ENCODE results near the gene LDAF1. TPM values are rescaled to one million over a fixed set of nuclear protein-coding genes. Genes with fewer than 3 reads are reported as not detected.
"Not testable (repeated sequence)": the region's sequence is repeated elsewhere in the genome, so short reads cannot be mapped to it uniquely, and the experiment has no call there.

The LDAF1 gene
- total RNA-seq (2022) (46.7 and 50.1 TPM in 2 replicates), Bru-seq, nascent RNA (percentile 72 among the genes with signal in this experiment), BruChase-seq, experiment 1, labeled RNA remaining after a 6-hour chase (percentile 77 among the genes with signal in this experiment), BruChase-seq, experiment 2, labeled RNA remaining after a 2-hour chase (percentile 65 among the genes with signal in this experiment)
- long read RNA-seq, transcript TMEM159-202 (5 exons, 1,812 nt), result minor isoform, 7 of 26 reads
- long read RNA-seq, transcript TMEM159-201 (5 exons, 2,014 nt), result major isoform, 9 of 26 reads
- long read RNA-seq, partial matches to known transcripts, result 1 of 26 reads
- long read RNA-seq, other reads (novel, unspliced or antisense), result 8 of 26 reads

DNA sequence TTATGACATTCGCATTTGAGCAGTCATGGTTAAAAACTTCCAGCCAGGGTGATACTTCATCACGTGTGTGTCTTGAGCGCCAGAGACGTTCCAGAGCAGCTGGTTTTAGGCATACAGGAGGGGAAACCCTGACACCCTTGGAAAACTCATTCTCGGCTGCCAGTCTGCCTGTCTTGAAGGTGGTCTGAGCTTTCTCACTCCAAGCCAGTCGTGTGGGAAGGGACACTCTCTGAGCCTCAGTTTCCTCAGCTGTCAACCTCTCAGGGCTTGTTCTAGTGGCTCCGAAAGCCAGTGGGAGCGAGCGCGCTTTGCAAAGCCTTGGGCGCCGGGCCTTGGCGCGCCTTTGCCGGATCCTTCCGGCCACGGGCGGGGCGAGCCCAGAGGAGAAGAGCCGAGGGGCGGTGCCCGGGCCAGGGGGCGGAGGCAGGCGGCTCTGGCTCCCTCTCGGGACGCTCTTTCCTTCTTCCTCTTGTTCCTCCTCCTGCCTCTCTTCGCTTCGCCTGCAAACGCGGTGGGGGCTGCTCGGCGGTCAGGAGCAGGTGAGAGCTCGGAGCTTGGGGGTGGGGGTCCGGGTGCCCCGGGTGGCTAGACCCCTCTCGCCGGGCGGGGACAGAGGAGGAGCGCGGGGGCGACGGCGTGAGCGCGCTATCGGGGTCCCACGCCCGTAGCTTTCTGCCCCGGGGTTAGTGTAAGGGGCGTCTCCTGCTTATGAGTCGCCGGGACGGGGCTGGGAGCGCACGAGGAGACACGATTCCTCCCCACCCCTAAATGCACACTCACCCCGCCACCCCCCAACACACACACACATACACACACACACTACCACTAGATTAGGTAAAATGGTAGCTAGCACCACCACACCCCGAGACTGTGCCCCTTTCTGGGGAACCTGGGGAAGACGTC, at the start of gene LDAF1:
Gene LDAF1, plus strand, starts transcription at position 467 of the 903 bp plus-strand sequence. CDS start 2,509 bp downstream, outside the sequence.
- no peaks in the 10 kb centered on the region for H3K9me3 Mint-ChIP-seq (ENCODE audit: low read depth, unreplicated experiment)
- H3K36me3 Mint-ChIP-seq (ENCODE audit: insufficient read depth, unreplicated experiment), result peaks cover 45% of the 10 kb centered on the region
- no TSS peak for BruUV-seq (replicated peaks)
- TF ChIP-seq, protein P1, sequence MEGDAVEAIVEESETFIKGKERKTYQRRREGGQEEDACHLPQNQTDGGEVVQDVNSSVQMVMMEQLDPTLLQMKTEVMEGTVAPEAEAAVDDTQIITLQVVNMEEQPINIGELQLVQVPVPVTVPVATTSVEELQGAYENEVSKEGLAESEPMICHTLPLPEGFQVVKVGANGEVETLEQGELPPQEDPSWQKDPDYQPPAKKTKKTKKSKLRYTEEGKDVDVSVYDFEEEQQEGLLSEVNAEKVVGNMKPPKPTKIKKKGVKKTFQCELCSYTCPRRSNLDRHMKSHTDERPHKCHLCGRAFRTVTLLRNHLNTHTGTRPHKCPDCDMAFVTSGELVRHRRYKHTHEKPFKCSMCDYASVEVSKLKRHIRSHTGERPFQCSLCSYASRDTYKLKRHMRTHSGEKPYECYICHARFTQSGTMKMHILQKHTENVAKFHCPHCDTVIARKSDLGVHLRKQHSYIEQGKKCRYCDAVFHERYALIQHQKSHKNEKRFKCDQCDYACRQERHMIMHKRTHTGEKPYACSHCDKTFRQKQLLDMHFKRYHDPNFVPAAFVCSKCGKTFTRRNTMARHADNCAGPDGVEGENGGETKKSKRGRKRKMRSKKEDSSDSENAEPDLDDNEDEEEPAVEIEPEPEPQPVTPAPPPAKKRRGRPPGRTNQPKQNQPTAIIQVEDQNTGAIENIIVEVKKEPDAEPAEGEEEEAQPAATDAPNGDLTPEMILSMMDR (IDR thresholded peaks at IDR 0.05; ENCODE audit: unreplicated experiment), result no peak
- intact Hi-C loops (cut with micrococcal nuclease; ENCODE audit: unreplicated experiment), result loop anchor here (5.0 kb wide), 2 partner anchors 306 to 1164 kb away; no protein-coding TSS in a partner anchor
- H3K27me3 Mint-ChIP-seq (ENCODE audit: unreplicated experiment), result no peaks in the 10 kb centered on the region
- peak within 1 kb of the TSS; percentile 100 for H3K4me3 Mint-ChIP-seq (ENCODE audit: low read depth, unreplicated experiment)
- DNase-seq, result peak; percentile 94
- CTCF ChIA-PET, result interaction anchor here (0.7 to 6.3 kb wide), 4 partner anchors 11 to 143 kb away, joined by 3 to 83 read pairs (median 15); no protein-coding TSS in a partner anchor
- peaks cover 42% of the 10 kb centered on the region for H3K4me1 Mint-ChIP-seq (ENCODE audit: low read depth, unreplicated experiment)
- H3K27ac Mint-ChIP-seq (ENCODE audit: unreplicated experiment), result peak within 1 kb of the TSS; percentile 87

DNA sequence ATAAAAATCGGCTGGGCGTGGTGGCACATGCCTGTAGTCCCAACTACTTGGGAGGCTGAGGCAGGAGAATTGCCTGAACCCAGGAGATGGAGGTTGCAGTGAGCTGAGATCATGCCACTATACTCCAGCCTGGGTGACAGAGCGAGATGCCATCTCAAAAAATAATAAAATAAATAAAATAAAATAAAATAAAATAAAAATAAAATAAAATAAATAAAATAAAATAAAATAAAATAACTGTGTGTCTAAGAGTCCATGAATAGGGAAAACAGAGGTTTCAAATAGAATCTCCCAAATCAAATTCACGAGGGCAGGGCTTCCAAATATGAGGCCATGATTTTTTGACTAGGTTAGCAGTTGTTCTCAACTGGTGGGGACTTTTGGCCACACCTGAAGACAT, 42.9 kb upstream of the LDAF1 start:
- H3K9me3 Mint-ChIP-seq (ENCODE audit: low read depth, unreplicated experiment); H3K4me3 Mint-ChIP-seq (ENCODE audit: low read depth, unreplicated experiment); CTCF ChIA-PET; intact Hi-C loops (cut with micrococcal nuclease; ENCODE audit: unreplicated experiment); H3K27ac Mint-ChIP-seq (ENCODE audit: unreplicated experiment); BruUV-seq (replicated peaks); DNase-seq; H3K4me1 Mint-ChIP-seq (ENCODE audit: low read depth, unreplicated experiment); H3K36me3 Mint-ChIP-seq (ENCODE audit: insufficient read depth, unreplicated experiment): not testable (repeated sequence)
- H3K27me3 Mint-ChIP-seq (ENCODE audit: unreplicated experiment), result peaks cover 44% of the 10 kb centered on the region

DNA sequence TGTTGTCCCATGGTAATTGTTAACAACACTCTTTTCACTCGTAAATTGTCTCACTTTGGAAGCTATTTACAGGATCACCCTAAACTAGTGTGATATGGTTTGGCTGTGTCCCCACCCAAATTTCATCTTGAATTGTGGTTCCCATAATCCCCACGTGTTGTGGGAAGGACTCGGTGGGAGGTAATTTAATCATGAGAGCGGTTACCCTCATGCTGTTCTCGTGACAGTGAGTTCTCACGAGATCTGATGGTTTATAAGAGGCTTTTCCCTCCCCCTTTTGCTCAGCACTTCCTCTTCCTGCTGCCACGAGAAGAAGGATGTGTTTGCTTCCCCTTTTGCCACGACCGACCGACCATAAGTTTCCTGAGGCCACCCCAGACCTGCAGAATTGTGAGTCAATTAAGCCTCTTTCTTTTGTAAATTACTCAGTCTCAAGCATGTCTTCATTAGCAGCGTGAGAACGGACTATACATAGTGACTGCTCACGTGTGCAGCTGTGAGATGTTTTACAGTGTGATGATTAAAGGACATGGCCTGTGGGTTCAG, 42.3 kb upstream of the LDAF1 start:
- CTCF ChIA-PET, result no interaction called here
- Mint-ChIP-seq H3K4me3 (ENCODE audit: low read depth, unreplicated experiment) (no peak overlapping the region), H3K36me3 (ENCODE audit: insufficient read depth, unreplicated experiment) (no peaks in the 10 kb centered on the region), H3K27me3 (ENCODE audit: unreplicated experiment) (peaks cover 38% of the 10 kb centered on the region), H3K4me1 (ENCODE audit: low read depth, unreplicated experiment) (no peaks in the 10 kb centered on the region), H3K9me3 (ENCODE audit: low read depth, unreplicated experiment) (no peaks in the 10 kb centered on the region), H3K27ac (ENCODE audit: unreplicated experiment) (no peak overlapping the region)
- TF ChIP-seq, protein P1 (IDR thresholded peaks at IDR 0.05; ENCODE audit: unreplicated experiment), result no peak
- no peak for DNase-seq
- intact Hi-C loops (cut with micrococcal nuclease; ENCODE audit: unreplicated experiment), result no loop called here
- no TSS peak for BruUV-seq (replicated peaks)

DNA sequence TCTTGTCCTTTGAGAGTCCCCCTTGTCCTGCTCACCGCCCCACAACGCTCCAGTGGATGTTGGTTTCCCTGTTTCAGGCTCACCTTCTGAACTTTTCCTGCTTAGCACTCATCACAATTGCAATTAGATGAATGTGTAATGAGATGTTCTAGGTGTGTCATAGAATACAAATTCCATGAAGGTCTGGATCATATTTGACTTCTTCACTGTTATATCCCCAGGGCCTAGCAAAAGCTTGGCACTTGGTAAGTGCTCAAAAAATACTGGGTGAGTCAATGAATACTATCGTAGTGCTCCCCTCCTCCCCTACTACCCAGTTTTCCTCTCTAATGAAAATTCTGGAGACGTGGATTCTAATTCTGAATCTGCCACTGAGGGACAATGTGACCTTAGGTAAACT, 40.9 kb upstream of the LDAF1 start:
- Mint-ChIP-seq H3K27me3 (ENCODE audit: unreplicated experiment) (peaks cover 24% of the 10 kb centered on the region), H3K4me3 (ENCODE audit: low read depth, unreplicated experiment) (no peak overlapping the region), H3K9me3 (ENCODE audit: low read depth, unreplicated experiment) (no peaks in the 10 kb centered on the region), H3K36me3 (ENCODE audit: insufficient read depth, unreplicated experiment) (no peaks in the 10 kb centered on the region), H3K27ac (ENCODE audit: unreplicated experiment) (no peak overlapping the region), H3K4me1 (ENCODE audit: low read depth, unreplicated experiment) (no peaks in the 10 kb centered on the region)
- intact Hi-C loops (cut with micrococcal nuclease; ENCODE audit: unreplicated experiment), result no loop called here
- DNase-seq, result no peak
- CTCF ChIA-PET, result no interaction called here
- no TSS peak for BruUV-seq (replicated peaks)
- TF ChIP-seq, protein P1 (IDR thresholded peaks at IDR 0.05; ENCODE audit: unreplicated experiment), result no peak
